Measurements from ENCODE around the gene MCAM. TPM values are rescaled to one million over a fixed set of nuclear protein-coding genes. Genes with fewer than 3 reads are reported as not detected.

The MCAM gene
- total and polyA plus RNA-seq, 12 donors, result 35.8 to 136 (median 96.8) TPM

DNA sequence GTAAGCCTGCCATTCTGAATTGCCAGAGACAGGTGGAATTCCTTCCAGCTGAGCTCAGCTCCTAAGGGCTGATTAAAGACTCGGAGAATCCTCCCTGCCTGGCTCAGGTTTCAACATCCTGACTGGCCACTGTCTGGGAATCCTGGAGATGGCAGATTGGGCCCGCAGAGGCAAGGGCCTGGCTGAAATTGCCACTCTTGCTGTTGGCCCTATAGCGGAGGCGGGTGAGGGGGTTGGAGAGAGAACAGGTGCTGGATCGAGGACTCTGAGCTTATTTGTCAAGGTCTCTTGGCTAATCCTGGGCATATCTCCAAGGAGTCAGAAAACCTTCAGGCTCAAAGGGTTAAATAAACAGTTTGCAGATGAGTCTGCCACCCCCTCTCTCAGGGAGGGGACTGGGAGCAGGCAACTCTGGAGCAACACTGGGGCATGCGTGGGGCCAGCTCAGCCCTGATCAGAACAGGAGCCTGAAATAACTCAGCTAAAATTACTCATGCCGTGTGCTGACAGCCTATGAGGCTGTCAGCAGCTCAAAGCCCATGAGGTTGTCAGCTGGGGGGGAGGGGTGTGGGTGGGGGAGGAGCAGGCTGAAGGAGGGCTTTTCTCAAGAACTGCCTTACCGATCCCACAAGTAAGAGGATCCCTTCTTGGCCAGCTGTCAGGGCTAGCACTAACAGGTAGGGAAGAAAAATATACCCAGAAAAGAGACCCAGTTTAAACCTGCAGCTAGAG lies 44.3 kb upstream of the MCAM start:
- peak overlapping the region; percentile 80 to 98 (median 92) for H3K27ac ChIP-seq
- H3K36me3 ChIP-seq, result peaks cover 0 to 33% (median 7%) of the 10 kb centered on the region in 9 donors
- ATAC-seq (peak; percentile 62 to 85 (median 80)), DNase-seq (peak; percentile 65 to 70)
- intact Hi-C loops (cut with DNase I), result no loop called here
- H3K27me3 ChIP-seq, result peaks cover 0 to 39% (median 0%) of the 10 kb centered on the region in 7 donors
- WGBS, 2 donors, result 18 to 35% methylated on average over 8 of the region's 8 CpGs
- peak overlapping the region in 8 of 10 donors; percentile 47 to 65 (median 60) for H3K4me3 ChIP-seq
- peaks cover 15 to 83% (median 39%) of the 10 kb centered on the region in 9 donors for H3K4me1 ChIP-seq
- TF ChIP-seq, protein P1, sequence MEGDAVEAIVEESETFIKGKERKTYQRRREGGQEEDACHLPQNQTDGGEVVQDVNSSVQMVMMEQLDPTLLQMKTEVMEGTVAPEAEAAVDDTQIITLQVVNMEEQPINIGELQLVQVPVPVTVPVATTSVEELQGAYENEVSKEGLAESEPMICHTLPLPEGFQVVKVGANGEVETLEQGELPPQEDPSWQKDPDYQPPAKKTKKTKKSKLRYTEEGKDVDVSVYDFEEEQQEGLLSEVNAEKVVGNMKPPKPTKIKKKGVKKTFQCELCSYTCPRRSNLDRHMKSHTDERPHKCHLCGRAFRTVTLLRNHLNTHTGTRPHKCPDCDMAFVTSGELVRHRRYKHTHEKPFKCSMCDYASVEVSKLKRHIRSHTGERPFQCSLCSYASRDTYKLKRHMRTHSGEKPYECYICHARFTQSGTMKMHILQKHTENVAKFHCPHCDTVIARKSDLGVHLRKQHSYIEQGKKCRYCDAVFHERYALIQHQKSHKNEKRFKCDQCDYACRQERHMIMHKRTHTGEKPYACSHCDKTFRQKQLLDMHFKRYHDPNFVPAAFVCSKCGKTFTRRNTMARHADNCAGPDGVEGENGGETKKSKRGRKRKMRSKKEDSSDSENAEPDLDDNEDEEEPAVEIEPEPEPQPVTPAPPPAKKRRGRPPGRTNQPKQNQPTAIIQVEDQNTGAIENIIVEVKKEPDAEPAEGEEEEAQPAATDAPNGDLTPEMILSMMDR (IDR thresholded peaks at IDR 0.05), result no peak
- no peaks in the 10 kb centered on the region for H3K9me3 ChIP-seq

DNA sequence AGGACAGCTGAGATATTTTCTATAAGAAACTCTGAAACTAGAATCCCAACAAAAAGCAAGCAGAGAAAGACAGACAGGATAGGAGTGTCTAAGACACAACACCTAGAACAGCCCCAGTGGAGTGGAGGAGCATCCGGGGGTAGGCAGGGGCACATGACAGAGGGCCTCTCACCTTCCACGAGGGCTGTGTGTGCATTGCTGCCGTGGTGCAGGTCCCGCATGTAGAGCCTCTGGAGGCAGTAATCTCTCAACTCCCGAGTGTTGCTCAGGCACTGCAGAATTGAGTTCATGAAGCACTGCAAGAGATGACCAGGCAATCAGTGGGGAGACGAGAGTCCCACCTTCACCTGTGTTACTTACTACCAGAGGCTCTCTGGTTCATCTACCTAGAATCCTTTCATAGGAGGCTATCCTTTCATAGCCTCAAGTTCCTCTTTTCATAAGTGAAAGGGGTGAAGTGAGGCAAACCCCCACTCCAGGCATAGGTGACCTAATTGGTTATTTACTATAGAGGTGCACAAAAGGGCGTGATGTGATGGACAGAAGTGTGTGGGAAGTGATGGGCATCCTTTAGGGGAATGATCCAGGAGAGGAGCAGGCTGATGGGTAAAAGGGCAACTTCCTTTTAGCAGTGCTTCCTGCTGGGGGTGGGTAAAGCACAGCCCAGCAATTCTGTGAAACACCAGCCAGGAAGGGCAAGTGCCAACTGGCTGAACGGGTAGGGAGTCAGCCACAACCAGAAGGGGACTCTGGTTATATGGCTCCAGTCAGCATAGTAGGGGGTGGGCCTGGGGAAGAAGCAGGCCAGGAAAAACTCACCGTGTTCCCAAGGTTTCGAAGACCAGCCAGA lies 42.7 kb upstream of the MCAM start:
- H3K36me3 ChIP-seq, result peaks cover 0 to 41% (median 7%) of the 10 kb centered on the region in 9 donors
- H3K4me3 ChIP-seq, result peak overlapping the region in 1 of 10 donors; percentile 17
- WGBS, 2 donors, result 53 to 67% methylated on average over 10 of the region's 10 CpGs
- H3K27me3 ChIP-seq, result peaks cover 0 to 34% (median 0%) of the 10 kb centered on the region in 7 donors
- ATAC-seq (no peak), DNase-seq (no peak)
- TF ChIP-seq, protein P1 (IDR thresholded peaks at IDR 0.05), result no peak
- intact Hi-C loops (cut with DNase I), result loop anchor here in 7 of 10 donors (5.0 to 10.0 kb wide), 3 partner anchors 113 to 118 kb away; no protein-coding TSS in a partner anchor
- no peaks in the 10 kb centered on the region for H3K9me3 ChIP-seq
- peak overlapping the region in 8 of 10 donors; percentile 80 to 98 (median 92) for H3K27ac ChIP-seq
- H3K4me1 ChIP-seq, result peaks cover 15 to 78% (median 29%) of the 10 kb centered on the region in 9 donors

DNA sequence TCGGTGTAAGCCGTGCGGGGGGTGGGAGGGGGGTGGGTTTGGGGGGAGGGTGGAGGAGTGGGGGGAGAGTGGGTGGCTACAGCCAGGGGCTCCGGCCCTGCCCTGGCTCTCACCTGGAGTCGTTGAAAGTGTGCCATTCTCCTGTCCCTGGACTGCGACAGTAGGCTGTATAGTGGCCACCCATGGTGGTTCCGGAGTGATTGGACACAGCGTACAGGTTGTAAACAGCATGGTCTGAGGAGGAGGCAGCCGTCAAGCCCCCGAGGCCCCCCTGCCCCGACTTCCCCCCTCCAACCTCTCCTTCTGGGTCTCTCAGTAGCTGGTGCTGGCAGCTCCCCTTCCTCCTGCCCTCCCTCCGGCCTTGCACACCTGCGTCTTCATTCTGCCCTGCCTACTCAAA lies 40.1 kb upstream of the MCAM start:
- WGBS, 2 donors, result 29 to 31% methylated on average over 13 of the region's 13 CpGs
- intact Hi-C loops (cut with DNase I), result loop anchor here in 9 of 10 donors (1.0 to 10.0 kb wide), 6 partner anchors 14 to 120 kb away; partner anchors contain the start of gene USP2 (in 1 of the 9)
- Histone ChIP-seq H3K9me3 (no peaks in the 10 kb centered on the region), H3K36me3 (peaks cover 0 to 41% (median 7%) of the 10 kb centered on the region in 9 donors), H3K27ac (peak overlapping the region; percentile 27 to 98 (median 66)), H3K4me3 (peak overlapping the region in 9 of 10 donors; percentile 37 to 63 (median 59)), H3K27me3 (peaks cover 0 to 10% (median 0%) of the 10 kb centered on the region in 7 donors), H3K4me1 (peaks cover 19 to 77% (median 41%) of the 10 kb centered on the region in 9 donors)
- ATAC-seq (no peak), DNase-seq (no peak)
- TF ChIP-seq, protein P1 (IDR thresholded peaks at IDR 0.05), result no peak
